HG02885 (cell line): ENCODE measurements around the gene CCDC154.

Experiments
- ATAC-seq: cut with Tn5 transposase; IDR thresholded peaks from one replicate; pipeline ENCODE4 v1.9.1; 2021; ENCODE audit warnings: mild to moderate bottlenecking; ENCODE audit not compliant: unreplicated experiment, poor library complexity

The CCDC154 gene

GRCh38 chr16:1438229-1439057 is 5.9 kb downstream of the CCDC154 start:
- no peak for ATAC-seq

- no peak for ATAC-seq
Measured at GRCh38 chr16:1437606-1438005, 6.8 kb downstream of the CCDC154 start.

GRCh38 chr16:1436731-1437355 is 7.5 kb downstream of the CCDC154 start:
- no peak for ATAC-seq

GRCh38 chr16:1435921-1436697 is 8.2 kb downstream of the CCDC154 start:
- ATAC-seq = no peak

- no peak for ATAC-seq
Measured at GRCh38 chr16:1434644-1435592, 9.4 kb downstream of the CCDC154 start.

DNA sequence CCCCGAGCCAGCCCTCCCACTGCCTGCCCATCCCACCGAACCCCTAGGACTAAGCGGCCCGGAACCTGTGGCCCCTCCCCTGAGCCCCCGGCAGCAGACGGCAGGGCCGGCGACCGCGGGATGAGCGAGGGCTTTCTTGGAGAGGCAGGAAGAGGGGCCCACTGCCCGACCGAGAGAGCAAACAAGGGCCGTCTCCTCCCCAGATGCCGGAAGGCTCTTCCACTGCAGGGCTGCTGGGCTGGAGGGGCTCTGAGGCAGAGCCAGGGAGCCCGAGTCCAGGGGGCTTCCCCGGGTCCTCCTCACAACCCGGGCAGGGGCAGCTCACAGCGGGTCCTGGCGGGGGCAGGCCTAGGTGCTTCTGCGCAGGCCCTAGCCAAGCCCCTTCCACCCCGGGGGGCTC is 10.6 kb downstream of the CCDC154 start:
- ATAC-seq = no peak

DNA sequence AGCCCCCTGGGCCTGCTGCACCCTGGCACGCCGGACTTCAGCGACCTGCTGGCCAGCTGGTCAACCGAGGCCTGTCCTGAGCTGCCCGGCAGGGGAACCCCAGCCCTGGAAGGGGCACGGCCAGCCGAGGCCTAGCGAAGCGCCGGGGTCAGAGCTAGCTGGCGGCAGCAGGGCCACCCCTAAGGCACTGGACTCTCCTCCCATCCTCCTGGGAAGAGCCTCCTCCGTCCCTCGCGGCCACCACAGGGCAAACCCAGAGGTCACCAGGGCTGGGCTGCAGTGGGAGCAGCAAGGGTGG is 11.1 kb downstream of the CCDC154 start:
- no peak for ATAC-seq

DNA sequence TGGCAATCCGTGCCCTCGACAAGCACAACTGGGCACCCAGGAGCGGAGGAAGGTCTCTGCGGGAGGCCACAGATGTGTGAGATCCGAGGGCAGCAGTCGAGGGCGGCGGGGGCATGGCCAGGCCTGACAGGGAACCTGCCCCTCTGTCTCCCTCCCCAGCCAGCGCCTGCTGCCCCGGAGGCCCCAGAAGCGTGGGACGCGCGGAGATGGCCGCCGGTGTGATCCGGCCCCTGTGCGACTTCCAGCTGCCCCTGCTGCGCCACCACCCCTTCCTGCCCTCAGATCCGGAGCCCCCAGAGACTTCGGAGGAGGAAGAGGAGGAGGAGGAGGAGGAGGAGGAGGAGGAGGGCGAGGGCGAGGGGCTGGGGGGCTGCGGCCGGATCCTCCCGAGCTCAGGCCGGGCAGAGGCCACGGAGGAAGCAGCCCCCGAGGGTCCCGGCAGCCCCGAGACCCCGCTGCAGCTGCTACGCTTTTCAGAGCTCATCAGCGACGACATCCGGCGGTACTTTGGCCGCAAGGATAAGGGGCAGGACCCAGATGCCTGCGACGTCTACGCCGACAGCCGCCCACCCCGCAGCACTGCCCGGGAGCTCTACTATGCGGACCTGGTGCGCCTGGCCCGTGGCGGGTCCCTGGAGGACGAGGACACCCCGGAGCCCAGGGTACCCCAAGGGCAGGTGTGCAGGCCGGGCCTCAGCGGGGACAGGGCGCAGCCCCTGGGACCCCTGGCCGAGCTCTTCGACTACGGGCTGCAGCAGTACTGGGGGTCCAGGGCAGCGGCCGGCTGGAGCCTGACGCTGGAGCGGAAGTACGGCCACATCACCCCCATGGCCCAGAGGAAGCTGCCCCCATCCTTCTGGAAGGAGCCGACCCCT is 11.7 kb downstream of the CCDC154 start:
- ATAC-seq = no peak

DNA sequence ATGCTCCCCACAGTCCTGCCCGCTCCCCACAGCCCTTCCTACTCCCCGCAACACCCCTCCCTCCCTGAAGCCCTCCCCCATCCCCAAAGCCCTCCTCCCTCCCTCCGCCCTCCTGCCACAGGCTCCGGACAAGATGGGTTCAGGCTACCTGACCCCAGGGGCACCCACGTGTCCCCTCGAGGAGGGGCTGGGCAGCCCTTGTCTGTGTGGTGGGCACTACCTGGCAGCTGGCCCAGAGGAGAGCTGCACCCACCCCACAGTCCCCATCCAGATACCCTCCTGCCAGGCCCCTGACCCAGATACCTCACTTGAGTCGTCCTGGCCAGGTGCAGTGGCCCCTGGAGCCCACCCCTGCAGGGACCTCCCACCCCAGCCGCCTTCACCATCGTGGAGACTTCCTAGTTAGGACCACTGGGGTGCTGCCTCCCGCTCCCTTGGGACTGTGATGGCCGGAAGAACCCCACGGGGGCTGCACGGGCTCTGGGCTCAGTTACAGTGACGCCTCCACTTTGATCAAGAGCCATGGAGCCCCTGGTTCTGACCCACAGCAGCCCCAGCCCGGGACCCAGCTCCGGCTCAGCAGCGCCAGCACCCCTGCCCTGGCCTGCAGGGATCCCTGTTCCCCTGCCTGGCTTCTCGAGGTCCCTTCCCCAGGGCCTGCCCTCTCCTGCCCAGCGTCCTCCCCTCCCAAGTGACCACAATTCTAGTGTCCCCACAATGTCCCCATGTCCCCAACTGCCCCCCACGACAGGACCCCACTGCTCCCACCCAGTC is 12.7 kb downstream of the CCDC154 start:
- no peak for ATAC-seq

GRCh38 chr16:1430759-1431496 is 13.4 kb downstream of the CCDC154 start, which contains the start of gene PERCC1:
Gene PERCC1 (plus strand): TSS chr16:1431078. CDS start chr16:1432594, 1,516 bp downstream.
- no peak for ATAC-seq

GRCh38 chr16:1430214-1430758 is 14.1 kb downstream of the CCDC154 start:
- no peak for ATAC-seq

- ATAC-seq = no peak
Measured at GRCh38 chr16:1429631-1430030, 14.7 kb downstream of the CCDC154 start.

DNA sequence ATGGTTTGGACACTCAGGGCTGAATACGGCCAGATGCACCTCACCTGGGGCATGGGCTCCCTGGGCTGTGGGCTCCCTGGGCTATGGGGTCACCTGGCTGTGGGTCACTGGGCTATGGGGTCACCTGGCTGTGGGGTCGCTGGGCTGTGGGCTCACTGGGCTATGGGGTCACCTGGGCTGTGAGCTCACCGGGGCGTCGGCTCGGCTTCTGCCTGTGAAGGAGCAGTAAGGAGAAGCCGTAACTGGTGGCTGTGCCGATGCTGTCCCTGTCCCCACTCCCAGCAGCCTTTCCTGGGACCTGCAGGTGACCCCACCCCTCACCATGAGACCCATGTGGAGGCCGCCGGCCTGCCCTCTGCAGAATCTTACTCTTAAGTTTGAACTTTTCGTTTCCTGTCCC is 15.3 kb downstream of the CCDC154 start:
- ATAC-seq = no peak

GRCh38 chr16:1428511-1428910 is 15.8 kb downstream of the CCDC154 start:
- no peak for ATAC-seq

- no peak for ATAC-seq
Measured at GRCh38 chr16:1427473-1428461, 16.6 kb downstream of the CCDC154 start.

DNA sequence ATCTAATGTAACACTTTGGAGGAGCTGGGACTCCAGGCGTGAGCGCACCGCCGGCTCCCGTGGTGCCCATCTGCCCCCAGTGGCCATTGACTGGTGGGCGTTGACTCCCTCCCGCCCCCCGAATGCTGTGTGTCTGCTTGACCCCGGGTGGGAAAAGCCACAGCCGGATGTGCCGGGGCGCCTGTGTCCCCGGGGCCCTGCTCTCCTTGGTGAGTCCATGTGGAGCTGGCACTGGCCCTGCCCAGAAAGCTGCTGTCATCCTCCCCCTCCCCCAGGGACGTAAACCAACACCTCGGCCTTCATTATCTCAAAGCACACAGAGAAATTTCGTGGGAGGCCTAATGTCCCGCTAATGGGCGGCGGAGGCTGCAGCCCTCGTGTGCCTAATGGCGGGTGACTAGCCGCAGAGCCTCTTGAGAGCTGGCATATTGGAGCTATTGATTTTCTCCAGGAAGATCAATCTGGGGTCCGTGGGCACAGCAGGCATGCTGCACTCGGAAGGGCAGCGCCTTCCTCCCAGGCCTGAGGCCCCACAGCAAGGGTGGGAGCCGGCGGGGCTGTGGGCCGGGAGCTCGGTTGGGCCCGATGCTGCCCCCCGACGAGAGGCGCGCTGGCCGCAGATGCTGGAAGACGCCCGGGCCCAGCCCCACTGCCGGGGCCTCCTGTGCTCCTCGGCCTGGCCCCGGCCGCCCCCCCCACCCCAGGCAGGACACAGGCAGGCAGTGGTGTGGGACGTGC is 17.5 kb downstream of the CCDC154 start:
- ATAC-seq = no peak
